PC-9 (cell line): ENCODE data around the gene BDH1.

Experiments used
- EZH2 ChIP-seq: fragments of 200-600 bp; sonication (generic); IDR thresholded peaks from 2 replicates; pipeline ENCODE4 v1.8.0; 2017; ENCODE audit warnings: antibody characterized with exemption, low read depth
- TF ChIP-seq, protein P1 (sequence below): fragments of 200-600 bp; sonication (generic); conservative IDR thresholded peaks from 2 replicates; pipeline ENCODE4 v1.6.1; 2017; ENCODE audit warnings: mixed run types, antibody characterized with exemption, mild to moderate bottlenecking, moderate library complexity

GRCh38 chr3:197595470-197596185 is 39.9 kb upstream of the BDH1 start:
- TF ChIP-seq, protein P1, sequence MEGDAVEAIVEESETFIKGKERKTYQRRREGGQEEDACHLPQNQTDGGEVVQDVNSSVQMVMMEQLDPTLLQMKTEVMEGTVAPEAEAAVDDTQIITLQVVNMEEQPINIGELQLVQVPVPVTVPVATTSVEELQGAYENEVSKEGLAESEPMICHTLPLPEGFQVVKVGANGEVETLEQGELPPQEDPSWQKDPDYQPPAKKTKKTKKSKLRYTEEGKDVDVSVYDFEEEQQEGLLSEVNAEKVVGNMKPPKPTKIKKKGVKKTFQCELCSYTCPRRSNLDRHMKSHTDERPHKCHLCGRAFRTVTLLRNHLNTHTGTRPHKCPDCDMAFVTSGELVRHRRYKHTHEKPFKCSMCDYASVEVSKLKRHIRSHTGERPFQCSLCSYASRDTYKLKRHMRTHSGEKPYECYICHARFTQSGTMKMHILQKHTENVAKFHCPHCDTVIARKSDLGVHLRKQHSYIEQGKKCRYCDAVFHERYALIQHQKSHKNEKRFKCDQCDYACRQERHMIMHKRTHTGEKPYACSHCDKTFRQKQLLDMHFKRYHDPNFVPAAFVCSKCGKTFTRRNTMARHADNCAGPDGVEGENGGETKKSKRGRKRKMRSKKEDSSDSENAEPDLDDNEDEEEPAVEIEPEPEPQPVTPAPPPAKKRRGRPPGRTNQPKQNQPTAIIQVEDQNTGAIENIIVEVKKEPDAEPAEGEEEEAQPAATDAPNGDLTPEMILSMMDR: no peak
- TF ChIP-seq EZH2: no peak
